Measurements from ENCODE around the gene EPAS1. TPM values are rescaled to one million over a fixed set of nuclear protein-coding genes. Genes with fewer than 3 reads are reported as not detected.

EPAS1 gene
- total RNA-seq, 1 experiment from 2014 or later, result 127 TPM

DNA sequence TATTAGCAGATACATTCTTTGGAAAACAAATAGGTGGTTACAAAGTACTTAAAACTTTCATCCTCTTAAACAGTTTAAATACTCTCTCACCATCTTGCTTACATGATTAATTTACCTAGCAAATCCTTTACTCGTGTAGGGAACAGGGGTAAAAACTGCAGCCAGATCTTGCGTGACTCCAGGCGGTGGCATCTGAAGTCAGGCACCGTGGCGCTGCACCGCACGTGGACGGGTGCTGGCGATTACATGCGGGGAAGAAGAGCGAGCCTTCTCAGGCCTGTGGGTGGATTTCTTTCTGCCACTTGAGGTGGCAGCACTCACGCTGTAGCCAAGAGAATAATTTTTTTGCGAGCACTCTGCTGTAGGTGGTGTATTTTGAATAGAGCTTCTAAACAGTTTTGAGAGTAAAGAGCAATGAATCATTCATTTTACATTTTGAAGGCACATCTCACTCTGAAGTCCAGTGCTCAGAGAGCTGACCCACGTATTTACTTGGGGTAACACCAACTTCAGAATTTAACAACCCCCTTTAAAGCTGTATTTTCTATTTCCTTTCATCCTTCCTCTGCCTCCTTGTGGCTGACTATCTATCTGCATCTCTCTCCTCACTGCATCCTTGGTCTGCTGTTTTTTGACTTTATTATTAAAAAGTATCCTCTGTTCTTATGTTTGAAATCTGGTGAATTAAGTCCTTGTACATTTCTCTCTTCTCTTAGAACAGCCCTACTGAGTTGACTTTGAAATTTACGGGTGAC is 68.9 kb downstream of the EPAS1 start:
- Histone ChIP-seq H3K9me2 (ENCODE audit: insufficient read depth) (no peaks in the 10 kb centered on the region), H3F3A (ENCODE audit: insufficient read depth, low read depth) (peaks cover 17% of the 10 kb centered on the region; the same call in 1 of the 2 replicates), H3K4me2 (no peak overlapping the region), H2AFZ (no peak overlapping the region), H4K20me1 (ENCODE audit: insufficient read depth) (no peaks in the 10 kb centered on the region; the same call in 1 of the 2 replicates), H3K4me3 (no peak overlapping the region), H3K4me1 (replicated peaks; ENCODE audit: insufficient read depth) (0 out of 2 replicates have a peak, but pooled peaks cover 12% of the 10 kb centered on the region), H3K36me3 (ENCODE audit: low read depth) (peaks cover 48% of the 10 kb centered on the region), H3K27me3 (ENCODE audit: insufficient read depth, low read depth) (no peaks in the 10 kb centered on the region), H3K27ac (no peak overlapping the region), H3K9me3 (ENCODE audit: insufficient read depth, low read depth) (no peaks in the 10 kb centered on the region), H3K79me2 (ENCODE audit: low read depth) (no peaks in the 10 kb centered on the region)
- intact Hi-C loops (cut with micrococcal nuclease; ENCODE audit: unreplicated experiment), result loop anchor here (1.0 to 10.0 kb wide), 8 partner anchors 43 to 373 kb away; no protein-coding TSS in a partner anchor
- BruUV-seq (replicated peaks), result no TSS peak
- ChIA-PET POLR2A (ENCODE audit: unreplicated experiment) (interaction anchor here (0.6 kb wide), 1 partner anchor 41 kb away, joined by 3 read pairs; no protein-coding TSS in a partner anchor), CTCF (interaction anchor here (0.7 kb wide), 1 partner anchor 136 kb away, joined by 4 read pairs; no protein-coding TSS in a partner anchor)
- peak; percentile 57 for TF ChIP-seq CTCF (conservative IDR thresholded peaks at IDR 0.05)
- TF ChIP-seq EZH2 (IDR thresholded peaks at IDR 0.05; ENCODE audit: low read depth), result no peak
- DNase-seq, result no peak

DNA sequence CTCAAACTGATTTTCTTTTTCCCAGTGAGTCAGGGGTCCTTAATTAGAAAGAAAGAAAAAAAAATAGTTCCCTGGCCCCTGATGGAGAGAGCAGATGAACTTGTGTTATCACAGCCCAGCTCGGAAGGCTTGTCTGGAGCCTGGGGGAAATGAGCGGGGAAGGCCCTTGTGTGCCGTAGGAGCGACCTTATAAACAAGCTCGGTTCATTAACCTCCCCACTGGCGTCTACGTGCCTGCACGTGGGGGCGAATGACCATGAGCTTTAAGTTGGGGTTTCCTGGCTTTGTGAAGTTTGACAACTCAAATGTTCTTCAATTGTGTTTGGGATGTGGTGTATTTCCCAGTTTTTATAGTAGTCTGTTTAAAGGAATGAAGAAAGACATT is 69.5 kb downstream of the EPAS1 start:
- intact Hi-C loops (cut with micrococcal nuclease; ENCODE audit: unreplicated experiment), result loop anchor here (10.0 kb wide), 1 partner anchor 288 kb away; no protein-coding TSS in a partner anchor
- H3K9me2 ChIP-seq (ENCODE audit: insufficient read depth), result no peaks in the 10 kb centered on the region
- TF ChIP-seq CTCF (conservative IDR thresholded peaks at IDR 0.05) (no peak), EZH2 (IDR thresholded peaks at IDR 0.05; ENCODE audit: low read depth) (no peak)
- H3K4me2 ChIP-seq, result no peak overlapping the region
- 0 out of 2 replicates have a peak, but pooled peaks cover 12% of the 10 kb centered on the region for H3K4me1 ChIP-seq (replicated peaks; ENCODE audit: insufficient read depth)
- H3F3A ChIP-seq (ENCODE audit: insufficient read depth, low read depth), result peaks cover 17% of the 10 kb centered on the region; the same call in 1 of the 2 replicates
- no peak overlapping the region for H3K27ac ChIP-seq
- no peaks in the 10 kb centered on the region for H3K9me3 ChIP-seq (ENCODE audit: insufficient read depth, low read depth)
- peaks cover 47% of the 10 kb centered on the region for H3K36me3 ChIP-seq (ENCODE audit: low read depth)
- no peak overlapping the region for H2AFZ ChIP-seq
- no peaks in the 10 kb centered on the region; the same call in 1 of the 2 replicates for H4K20me1 ChIP-seq (ENCODE audit: insufficient read depth)
- CTCF ChIA-PET, result interaction anchor here (0.7 kb wide), 1 partner anchor 136 kb away, joined by 4 read pairs; no protein-coding TSS in a partner anchor
- DNase-seq, result no peak
- H3K79me2 ChIP-seq (ENCODE audit: low read depth), result no peaks in the 10 kb centered on the region
- no peaks in the 10 kb centered on the region for H3K27me3 ChIP-seq (ENCODE audit: insufficient read depth, low read depth)
- no TSS peak for BruUV-seq (replicated peaks)
- POLR2A ChIA-PET (ENCODE audit: unreplicated experiment), result no interaction called here
- H3K4me3 ChIP-seq, result no peak overlapping the region

DNA sequence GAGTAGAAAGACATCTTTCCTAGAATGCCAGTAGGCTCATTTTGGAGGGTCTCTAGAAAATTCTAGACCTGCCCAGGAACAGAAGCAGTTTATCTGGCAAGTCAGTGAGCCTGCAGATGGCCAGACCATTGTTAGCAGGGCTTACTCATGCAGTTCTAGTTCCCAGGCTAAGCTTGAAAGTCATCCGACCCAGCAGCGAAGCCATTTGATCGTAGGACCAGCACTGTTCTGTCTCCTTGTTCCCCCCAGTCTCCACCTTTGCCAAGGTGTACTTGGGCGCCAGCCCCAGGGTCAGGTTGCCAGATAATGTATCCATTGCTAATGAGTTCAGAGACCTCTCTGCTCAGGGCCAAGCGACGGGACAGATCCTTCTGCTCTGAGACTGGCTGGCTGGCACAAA is 70.1 kb downstream of the EPAS1 start:
- no peaks in the 10 kb centered on the region for H3K79me2 ChIP-seq (ENCODE audit: low read depth)
- no peak for DNase-seq
- peaks cover 46% of the 10 kb centered on the region for H3K36me3 ChIP-seq (ENCODE audit: low read depth)
- H4K20me1 ChIP-seq (ENCODE audit: insufficient read depth), result no peaks in the 10 kb centered on the region; the same call in 1 of the 2 replicates
- BruUV-seq (replicated peaks), result no TSS peak
- TF ChIP-seq CTCF (conservative IDR thresholded peaks at IDR 0.05) (no peak), EZH2 (IDR thresholded peaks at IDR 0.05; ENCODE audit: low read depth) (no peak)
- H3K4me2 ChIP-seq, result no peak overlapping the region
- H3K9me2 ChIP-seq (ENCODE audit: insufficient read depth), result no peaks in the 10 kb centered on the region
- H3K27ac ChIP-seq, result no peak overlapping the region
- no peaks in the 10 kb centered on the region for H3K27me3 ChIP-seq (ENCODE audit: insufficient read depth, low read depth)
- no peak overlapping the region for H3K4me3 ChIP-seq
- POLR2A ChIA-PET (ENCODE audit: unreplicated experiment), result no interaction called here
- no peaks in the 10 kb centered on the region for H3K9me3 ChIP-seq (ENCODE audit: insufficient read depth, low read depth)
- intact Hi-C loops (cut with micrococcal nuclease; ENCODE audit: unreplicated experiment), result loop anchor here (10.0 kb wide), 1 partner anchor 288 kb away; no protein-coding TSS in a partner anchor
- H2AFZ ChIP-seq, result no peak overlapping the region
- peaks cover 17% of the 10 kb centered on the region; the same call in 1 of the 2 replicates for H3F3A ChIP-seq (ENCODE audit: insufficient read depth, low read depth)
- H3K4me1 ChIP-seq (replicated peaks; ENCODE audit: insufficient read depth), result 0 out of 2 replicates have a peak, but pooled peaks cover 12% of the 10 kb centered on the region
- CTCF ChIA-PET, result no interaction called here

All from PC-9 (cell line).